Small intestine (tissue), 7 donors: ENCODE measurements around the gene FOXE3. TPM values are rescaled to one million over a fixed set of nuclear protein-coding genes. Genes with fewer than 3 reads are reported as not detected.

Experiments used
- DNase-seq, 2 donors: peaks; one replicate each; pipeline versions ENCODE4 v3.0.0 to v3.0.0-alpha.2; 2013
- FAIRE-seq: peaks from 2 replicates; lab custom pipeline; 2012; peaks lifted over from hg19 to GRCh38; lab: Jason Lieb, UNC
- H3K27ac ChIP-seq, 3 donors: one replicate each; pipeline ENCODE4 v1.5.1; 2013; ENCODE audit warnings: low read length in 2 of 3, mild to moderate bottlenecking in 2 of 3, control low read depth in 1 of 3, inconsistent platforms in 1 of 3, low read depth in 1 of 3, moderate library complexity in 1 of 3
- H3K27me3 ChIP-seq, 3 donors: one replicate each; pipeline ENCODE4 v1.6.1; 2013; ENCODE audit warnings: low read length in 3 of 3, inconsistent platforms in 1 of 3; ENCODE audit not compliant: control insufficient read depth in 3 of 3, insufficient read depth in 3 of 3
- H3K36me3 ChIP-seq, 3 donors: one replicate each; pipeline ENCODE4 v1.6.1; 2013; ENCODE audit warnings: low read length in 3 of 3, inconsistent platforms in 1 of 3, low read depth in 1 of 3, mild to moderate bottlenecking in 1 of 3, moderate library complexity in 1 of 3; ENCODE audit not compliant: control insufficient read depth in 3 of 3, insufficient read depth in 2 of 3
- H3K4me1 ChIP-seq, 3 donors: one replicate each; pipeline ENCODE4 v1.6.1; 2013; ENCODE audit warnings: low read length in 2 of 3, inconsistent platforms in 1 of 3, low read depth in 1 of 3, mild to moderate bottlenecking in 1 of 3, moderate library complexity in 1 of 3; ENCODE audit not compliant: control insufficient read depth in 3 of 3, insufficient read depth in 2 of 3
- H3K4me3 ChIP-seq, 3 donors: one replicate each; pipeline ENCODE4 v1.5.1; 2013; ENCODE audit warnings: low read length in 3 of 3, control low read depth in 1 of 3, inconsistent platforms in 1 of 3, low read depth in 1 of 3, mild to moderate bottlenecking in 1 of 3, moderate library complexity in 1 of 3
- H3K9me3 ChIP-seq, 2 donors: one replicate each; pipeline ENCODE4 v1.6.1; 2013; ENCODE audit warnings: low read depth in 1 of 2, low read length in 1 of 2; ENCODE audit not compliant: control insufficient read depth in 2 of 2, insufficient read depth in 1 of 2
- WGBS, 3 donors: extraction: QIAGEN DNeasy Blood & Tissue Kit; methylation state at CpG; one replicate each; pipeline ENCODE4 v1.1.7; 2013; 5-methylcytosine and 5-hydroxymethylcytosine counted together
- polyA plus RNA-seq, 4 donors: library from polyadenylated mRNA; stranded (reverse) in 3 of 4; unstranded in 1 of 4; fragments of 200-250 nt in 3 of 4; fragments of 120-200 nt in 1 of 4; gene quantifications; one replicate each; pipeline versions ENCODE4 v1.2.1 to v1.2.3, GENCODE V29; 2013
- donor health status: healthy with polysubstance abuse.
- donor health status: control.
- donor health status: control.
- donor health status: Bipolar disorder and iron deficiency.
- donor health status: healthy.

FOXE3 gene
- polyA plus RNA-seq, 4 donors: not detected

DNA sequence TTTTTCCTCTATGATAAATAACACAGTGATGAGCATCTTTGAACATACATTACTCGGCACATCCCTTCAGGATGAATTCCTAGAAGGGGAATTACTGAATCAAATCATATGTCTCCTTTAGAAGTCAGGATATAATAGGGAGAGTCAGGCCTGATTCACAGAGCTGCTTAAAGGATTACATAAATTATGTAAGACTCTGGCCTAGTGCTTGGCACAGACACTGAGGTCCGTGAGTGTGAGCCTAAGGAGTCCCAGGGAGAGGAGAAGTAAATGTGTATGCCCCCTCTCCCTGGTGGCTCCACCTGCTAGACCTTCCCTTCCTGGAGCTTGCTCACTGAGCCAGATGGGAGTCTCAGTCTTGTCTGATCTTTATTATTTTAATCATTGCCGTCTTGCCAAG, 8.6 kb upstream of the FOXE3 start:
- no peak for FAIRE-seq
- peaks cover 0 to 8% (median 0%) of the 10 kb centered on the region in 3 donors for H3K4me1 ChIP-seq
- no peaks in the 10 kb centered on the region for H3K27me3 ChIP-seq
- no peaks in the 10 kb centered on the region for H3K9me3 ChIP-seq
- H3K4me3 ChIP-seq: no peak overlapping the region
- H3K36me3 ChIP-seq: no peaks in the 10 kb centered on the region
- WGBS, 3 donors: 78 to 79% (median 78%) methylated on average over 3 of the region's 3 CpGs
- DNase-seq: no peak
- H3K27ac ChIP-seq: no peak overlapping the region

- peaks cover 0 to 7% (median 0%) of the 10 kb centered on the region in 3 donors for H3K27me3 ChIP-seq
- no peaks in the 10 kb centered on the region for H3K4me1 ChIP-seq
- no peak for DNase-seq
- H3K27ac ChIP-seq: no peak overlapping the region
- H3K4me3 ChIP-seq: no peak overlapping the region
- WGBS, 3 donors: 74 to 92% (median 83%) methylated on average over 12 of the region's 12 CpGs
- H3K36me3 ChIP-seq: no peaks in the 10 kb centered on the region
- no peaks in the 10 kb centered on the region for H3K9me3 ChIP-seq
- FAIRE-seq: no peak
These were observed 6.6 kb upstream of the FOXE3 start for GRCh38 chr1:47409311-47410067.

GRCh38 chr1:47410068-47410455, 6.0 kb upstream of the FOXE3 start:
- Histone ChIP-seq H3K4me3 (no peak overlapping the region), H3K4me1 (no peaks in the 10 kb centered on the region), H3K27ac (no peak overlapping the region), H3K36me3 (no peaks in the 10 kb centered on the region), H3K9me3 (no peaks in the 10 kb centered on the region), H3K27me3 (peaks cover 0 to 12% (median under 1%) of the 10 kb centered on the region in 3 donors)
- WGBS, 3 donors: 36 to 59% (median 50%) methylated on average over 3 of the region's 3 CpGs
- DNase-seq: no peak
- no peak for FAIRE-seq

GRCh38 chr1:47411436-47411835, 4.6 kb upstream of the FOXE3 start:
- WGBS, 3 donors: 52 to 57% (median 54%) methylated on average over 2 of the region's 2 CpGs
- H3K4me1 ChIP-seq: no peaks in the 10 kb centered on the region
- FAIRE-seq: no peak
- peaks cover 5 to 24% (median 7%) of the 10 kb centered on the region in 3 donors for H3K27me3 ChIP-seq
- no peaks in the 10 kb centered on the region for H3K9me3 ChIP-seq
- no peak overlapping the region for H3K4me3 ChIP-seq
- DNase-seq: no peak
- H3K36me3 ChIP-seq: no peaks in the 10 kb centered on the region
- no peak overlapping the region for H3K27ac ChIP-seq

DNA sequence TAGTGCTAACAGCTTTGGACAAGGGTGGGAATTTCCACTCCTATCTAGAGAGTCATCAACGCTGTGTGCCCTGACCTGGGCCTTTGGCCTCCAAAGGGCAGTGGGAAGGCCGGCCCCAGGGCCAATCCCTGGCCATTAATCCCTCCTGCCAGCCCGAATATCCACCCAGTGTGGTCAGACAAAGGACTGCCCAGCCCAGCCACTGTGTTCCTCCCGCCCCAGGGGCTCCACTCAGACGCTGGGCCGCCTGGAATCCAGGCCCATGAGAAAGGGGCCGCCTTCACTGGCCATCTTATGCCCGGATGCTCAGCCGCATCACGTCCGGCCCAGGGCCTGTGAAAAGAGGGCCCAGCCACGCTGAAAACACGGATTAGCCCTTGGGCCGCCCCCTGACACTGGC, 3.6 kb upstream of the FOXE3 start:
- H3K9me3 ChIP-seq: no peaks in the 10 kb centered on the region
- peaks cover 8 to 28% (median 11%) of the 10 kb centered on the region in 3 donors for H3K27me3 ChIP-seq
- no peak overlapping the region for H3K27ac ChIP-seq
- no peak for DNase-seq
- no peaks in the 10 kb centered on the region for H3K4me1 ChIP-seq
- H3K36me3 ChIP-seq: no peaks in the 10 kb centered on the region
- WGBS, 3 donors: 90 to 91% (median 91%) methylated on average over 14 of the region's 14 CpGs
- FAIRE-seq: no peak
- no peak overlapping the region for H3K4me3 ChIP-seq

GRCh38 chr1:47416319-47417169, 459 bp downstream of the FOXE3 start:
- peak in 1 of 2 donors; percentile 65 for DNase-seq
- Histone ChIP-seq H3K36me3 (no peaks in the 10 kb centered on the region), H3K9me3 (no peaks in the 10 kb centered on the region), H3K27ac (no peak overlapping the region), H3K27me3 (peaks cover 11 to 52% (median 15%) of the 10 kb centered on the region in 3 donors), H3K4me1 (no peaks in the 10 kb centered on the region), H3K4me3 (peak overlapping the region in 1 of 3 donors; percentile 29)
- FAIRE-seq: no peak
- 1 to 2% (median 1%) methylated on average over 15 to 134 of the region's 134 CpGs for WGBS, 3 donors

DNA sequence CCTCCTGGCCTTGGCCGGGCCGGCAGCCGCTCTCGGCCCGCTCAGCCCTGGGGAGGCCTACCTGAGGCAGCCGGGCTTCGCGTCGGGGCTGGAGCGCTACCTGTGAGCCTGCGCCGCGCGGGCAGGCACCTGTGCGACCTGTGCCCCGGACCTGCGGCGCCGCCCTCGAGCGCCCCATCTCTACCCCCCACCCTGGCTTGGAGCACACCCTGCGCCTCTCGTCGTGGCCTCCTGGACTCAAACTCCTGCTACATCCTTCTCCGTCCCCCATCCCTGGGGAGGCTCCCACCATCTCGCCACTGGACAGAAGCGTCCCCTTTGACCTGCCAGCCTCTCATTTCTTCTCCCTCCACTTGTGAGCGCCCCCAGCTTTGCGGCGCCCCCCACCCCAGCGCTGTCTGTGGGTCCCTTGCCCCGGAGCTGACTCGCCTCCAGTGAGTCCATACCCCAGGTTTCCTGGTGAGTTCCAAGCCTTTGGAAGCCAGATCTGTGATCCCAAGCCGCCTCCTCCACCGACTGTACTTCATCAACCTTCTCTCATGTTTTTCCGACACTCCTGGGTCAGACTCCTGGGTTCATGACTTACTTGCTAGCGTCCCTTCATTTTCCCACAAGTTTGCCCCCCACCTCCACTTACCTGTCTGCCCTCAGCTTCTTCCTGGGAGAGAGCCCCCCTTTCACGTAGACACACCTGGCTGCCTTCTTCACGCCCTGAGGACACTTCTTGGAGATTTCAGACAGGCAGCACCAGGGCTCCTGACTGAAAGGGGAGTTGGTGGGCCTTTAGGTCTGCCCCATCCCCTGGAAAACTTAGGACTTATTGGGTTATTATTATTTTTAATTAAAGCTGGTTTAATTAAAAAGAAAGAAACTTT, 1.3 kb downstream of the FOXE3 start:
- H3K4me3 ChIP-seq: peak overlapping the region in 1 of 3 donors; percentile 29
- H3K4me1 ChIP-seq: no peaks in the 10 kb centered on the region
- DNase-seq: no peak
- 29 to 43% (median 33%) methylated on average over 24 to 39 of the region's 39 CpGs for WGBS, 3 donors
- FAIRE-seq: no peak
- no peaks in the 10 kb centered on the region for H3K9me3 ChIP-seq
- peaks cover 11 to 52% (median 15%) of the 10 kb centered on the region in 3 donors for H3K27me3 ChIP-seq
- no peak overlapping the region for H3K27ac ChIP-seq
- H3K36me3 ChIP-seq: no peaks in the 10 kb centered on the region

DNA sequence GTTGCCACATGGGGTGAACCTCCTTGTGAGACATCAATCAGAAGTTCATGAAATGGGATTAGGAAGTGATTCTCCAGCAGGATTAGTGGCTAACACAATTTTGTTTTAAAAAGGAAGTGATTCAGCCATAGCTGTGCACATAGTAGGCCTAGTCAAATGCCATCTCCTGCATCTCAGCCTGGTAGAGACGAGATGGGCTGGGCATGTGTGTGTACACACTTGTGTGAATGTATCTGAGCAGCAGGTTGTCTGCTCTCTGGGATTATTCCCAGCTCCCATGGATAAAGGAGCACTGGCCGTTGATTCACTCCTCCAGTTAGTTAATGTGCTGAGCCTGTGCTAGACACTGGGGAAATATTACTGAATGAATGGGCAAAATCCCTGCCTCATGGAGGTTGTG, 2.0 kb downstream of the FOXE3 start:
- Histone ChIP-seq H3K9me3 (no peaks in the 10 kb centered on the region), H3K4me1 (no peaks in the 10 kb centered on the region), H3K27me3 (peaks cover 11 to 52% (median 15%) of the 10 kb centered on the region in 3 donors), H3K36me3 (no peaks in the 10 kb centered on the region), H3K27ac (no peak overlapping the region), H3K4me3 (no peak overlapping the region)
- no peak for DNase-seq
- WGBS, 3 donors: 83 to 87% (median 87%) methylated on average over 2 of the region's 2 CpGs
- no peak for FAIRE-seq
